ENCODE data around the gene CLCN3. TPM values are rescaled to one million over a fixed set of nuclear protein-coding genes. Genes with fewer than 3 reads are reported as not detected.
A peak's percentile ranks its signal among the peaks of the same experiment; 100 is the strongest.

Gene CLCN3
- total RNA-seq, 1 donor from 2014 or later = 31.3 TPM

GRCh38 chr4:169655401-169655800, 35.0 kb downstream of the CLCN3 start:
- no peak for TF ChIP-seq CTCF (conservative IDR thresholded peaks at IDR 0.05; ENCODE audit: low read depth, low read length)
- no peak for DNase-seq (ENCODE audit: low read depth)
- no peak overlapping the region for H3K4me3 ChIP-seq (ENCODE audit: low read depth, low read length)

GRCh38 chr4:169657470-169658107, 37.2 kb downstream of the CLCN3 start:
- DNase-seq (ENCODE audit: low read depth) = no peak
- H3K4me3 ChIP-seq (ENCODE audit: low read depth, low read length) = no peak overlapping the region
- no peak for TF ChIP-seq CTCF (conservative IDR thresholded peaks at IDR 0.05; ENCODE audit: low read depth, low read length)

- TF ChIP-seq CTCF (conservative IDR thresholded peaks at IDR 0.05; ENCODE audit: low read depth, low read length) = no peak
- no peak for DNase-seq (ENCODE audit: low read depth)
- no peak overlapping the region for H3K4me3 ChIP-seq (ENCODE audit: low read depth, low read length)
These were observed 37.8 kb downstream of the CLCN3 start for GRCh38 chr4:169658196-169658595.

GRCh38 chr4:169658975-169659715, 38.8 kb downstream of the CLCN3 start:
- H3K4me3 ChIP-seq (ENCODE audit: low read depth, low read length) = peak overlapping the region; percentile 59
- no peak for DNase-seq (ENCODE audit: low read depth)
- no peak for TF ChIP-seq CTCF (conservative IDR thresholded peaks at IDR 0.05; ENCODE audit: low read depth, low read length)

GRCh38 chr4:169659716-169660670, 39.6 kb downstream of the CLCN3 start:
- peak overlapping the region; percentile 59 for H3K4me3 ChIP-seq (ENCODE audit: low read depth, low read length)
- no peak for TF ChIP-seq CTCF (conservative IDR thresholded peaks at IDR 0.05; ENCODE audit: low read depth, low read length)

GRCh38 chr4:169660929-169661328, 40.6 kb downstream of the CLCN3 start:
- H3K4me3 ChIP-seq (ENCODE audit: low read depth, low read length) = peak overlapping the region; percentile 59
- TF ChIP-seq CTCF (conservative IDR thresholded peaks at IDR 0.05; ENCODE audit: low read depth, low read length) = no peak

More at GRCh38 chr4:169659716-169660670, 39.6 kb downstream of the CLCN3 start:
- peak; percentile 97 for DNase-seq (ENCODE audit: low read depth)

More at GRCh38 chr4:169660929-169661328, 40.6 kb downstream of the CLCN3 start:
- no peak for DNase-seq (ENCODE audit: low read depth)
